Omental fat pad (tissue), 4 donors: ENCODE data around the gene CHI3L1. TPM values are rescaled to one million over a fixed set of nuclear protein-coding genes. Genes with fewer than 3 reads are reported as not detected.

Source experiments
- ATAC-seq: fragments of 150-250 bp; one replicate; pipeline ENCODE4 v1.9.1; 2016; ENCODE audit warnings: mild to moderate bottlenecking, moderate library complexity; ENCODE audit not compliant: low FRiP score
- DNase-seq: peaks from one replicate; pipeline ENCODE4 v3.0.0-alpha.2; 2019; ENCODE audit warnings: low spot score
- total RNA-seq, 4 donors: library from RNA; depleted of rRNA; stranded (reverse); fragments of >200 nt; gene quantifications; one replicate each; pipeline ENCODE4 v1.1.0, GENCODE V29; 2016
- TF ChIP-seq, protein P1 (sequence below), 3 donors: fragments of 450-650 bp; IDR thresholded peaks; one replicate each; pipeline ENCODE4 v1.5.1; 2016 to 2017; ENCODE audit warnings: antibody characterized with exemption in 3 of 3, mild to moderate bottlenecking in 3 of 3, moderate library complexity in 2 of 3

CHI3L1 gene
- total RNA-seq, 4 donors from 2014 or later = 0.47 to 338 (median 124) TPM

DNA sequence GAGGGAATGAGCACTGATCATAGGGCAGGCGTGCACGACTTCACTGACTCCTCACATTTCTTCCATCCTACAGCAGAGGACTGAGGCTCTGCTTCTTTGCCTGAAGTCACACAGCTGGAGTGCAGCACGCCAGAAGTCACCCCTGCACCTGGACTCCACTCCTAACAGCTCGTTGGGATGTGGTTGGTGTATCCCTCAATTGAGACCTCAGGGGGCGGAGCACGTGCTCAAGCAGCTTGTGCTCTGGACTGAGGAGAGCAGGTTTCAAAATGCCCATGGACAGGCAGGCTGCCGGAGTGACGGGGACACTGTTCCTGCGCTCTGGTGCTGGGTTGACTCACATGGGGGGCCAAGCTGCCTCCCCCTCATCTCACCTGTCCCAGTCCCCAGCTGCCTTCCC, 29.1 kb upstream of the CHI3L1 start:
- TF ChIP-seq, protein P1, sequence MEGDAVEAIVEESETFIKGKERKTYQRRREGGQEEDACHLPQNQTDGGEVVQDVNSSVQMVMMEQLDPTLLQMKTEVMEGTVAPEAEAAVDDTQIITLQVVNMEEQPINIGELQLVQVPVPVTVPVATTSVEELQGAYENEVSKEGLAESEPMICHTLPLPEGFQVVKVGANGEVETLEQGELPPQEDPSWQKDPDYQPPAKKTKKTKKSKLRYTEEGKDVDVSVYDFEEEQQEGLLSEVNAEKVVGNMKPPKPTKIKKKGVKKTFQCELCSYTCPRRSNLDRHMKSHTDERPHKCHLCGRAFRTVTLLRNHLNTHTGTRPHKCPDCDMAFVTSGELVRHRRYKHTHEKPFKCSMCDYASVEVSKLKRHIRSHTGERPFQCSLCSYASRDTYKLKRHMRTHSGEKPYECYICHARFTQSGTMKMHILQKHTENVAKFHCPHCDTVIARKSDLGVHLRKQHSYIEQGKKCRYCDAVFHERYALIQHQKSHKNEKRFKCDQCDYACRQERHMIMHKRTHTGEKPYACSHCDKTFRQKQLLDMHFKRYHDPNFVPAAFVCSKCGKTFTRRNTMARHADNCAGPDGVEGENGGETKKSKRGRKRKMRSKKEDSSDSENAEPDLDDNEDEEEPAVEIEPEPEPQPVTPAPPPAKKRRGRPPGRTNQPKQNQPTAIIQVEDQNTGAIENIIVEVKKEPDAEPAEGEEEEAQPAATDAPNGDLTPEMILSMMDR (IDR thresholded peaks at IDR 0.05) = no peak
- ATAC-seq (no peak), DNase-seq (no peak)

DNA sequence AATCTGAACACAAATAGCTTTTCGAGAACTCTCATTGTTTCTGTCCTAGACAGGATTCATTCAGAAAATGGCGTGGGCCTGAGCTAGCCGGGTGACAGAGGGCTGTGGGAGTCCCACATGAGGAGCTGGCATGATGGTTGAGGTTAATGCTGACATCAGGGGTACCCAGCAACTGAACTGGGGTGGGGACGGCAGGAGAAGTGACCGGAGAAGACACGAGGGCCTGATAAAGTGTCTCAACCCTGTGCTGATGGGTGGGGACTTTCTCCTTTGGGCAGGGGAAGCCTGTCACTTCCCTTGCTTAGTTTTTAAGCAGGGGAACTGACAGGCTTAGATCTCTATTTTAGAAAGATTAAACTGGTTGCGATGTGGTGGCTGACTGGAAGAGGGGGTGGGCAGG, 28.4 kb upstream of the CHI3L1 start:
- no peak for DNase-seq
- TF ChIP-seq, protein P1 (IDR thresholded peaks at IDR 0.05) = no peak
- ATAC-seq = no peak

DNA sequence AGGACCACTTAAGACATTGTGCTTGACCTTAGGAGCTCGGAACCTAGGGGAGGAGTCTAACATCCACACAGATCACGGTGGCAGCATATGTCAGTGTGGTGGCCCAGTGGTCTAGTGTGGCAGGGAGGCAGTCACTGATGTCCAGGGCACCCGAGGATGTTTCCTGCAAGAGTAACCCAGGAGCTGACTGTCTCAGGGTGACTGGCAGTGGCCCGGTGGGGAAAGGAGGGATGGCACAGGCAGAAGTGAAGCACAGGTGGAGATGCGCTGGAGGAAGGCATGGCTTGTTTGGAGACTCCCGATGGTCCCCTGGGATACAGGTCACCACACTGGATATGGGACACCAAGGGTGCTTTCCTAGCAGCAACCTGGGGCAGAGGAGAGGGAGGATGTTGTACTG, 26.6 kb upstream of the CHI3L1 start:
- DNase-seq = no peak
- no peak for ATAC-seq

DNA sequence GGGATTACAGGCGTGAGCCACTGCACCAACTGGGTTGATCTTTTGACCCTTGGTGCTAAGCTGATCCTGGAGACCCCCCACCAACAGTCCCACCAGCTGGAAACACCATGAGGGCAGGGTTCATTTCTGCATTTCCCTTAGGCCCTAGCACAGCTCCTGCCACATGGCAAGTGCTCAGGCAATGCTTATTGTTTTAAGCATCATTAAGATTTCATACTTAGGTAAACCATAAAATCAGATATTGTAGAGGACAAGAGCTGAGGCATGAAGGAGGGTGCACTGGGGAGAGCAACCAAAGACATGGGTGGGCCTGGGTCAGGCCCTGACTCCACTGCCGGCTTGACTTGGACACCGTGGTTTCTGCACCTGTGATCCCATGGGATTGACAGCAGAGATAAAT, 25.3 kb upstream of the CHI3L1 start:
- DNase-seq = no peak
- ATAC-seq = no peak
- TF ChIP-seq, protein P1 (IDR thresholded peaks at IDR 0.05) = no peak

More for the DNA sequence above, 26.6 kb upstream of the CHI3L1 start:
- TF ChIP-seq, protein P1 (IDR thresholded peaks at IDR 0.05) = no peak

DNA sequence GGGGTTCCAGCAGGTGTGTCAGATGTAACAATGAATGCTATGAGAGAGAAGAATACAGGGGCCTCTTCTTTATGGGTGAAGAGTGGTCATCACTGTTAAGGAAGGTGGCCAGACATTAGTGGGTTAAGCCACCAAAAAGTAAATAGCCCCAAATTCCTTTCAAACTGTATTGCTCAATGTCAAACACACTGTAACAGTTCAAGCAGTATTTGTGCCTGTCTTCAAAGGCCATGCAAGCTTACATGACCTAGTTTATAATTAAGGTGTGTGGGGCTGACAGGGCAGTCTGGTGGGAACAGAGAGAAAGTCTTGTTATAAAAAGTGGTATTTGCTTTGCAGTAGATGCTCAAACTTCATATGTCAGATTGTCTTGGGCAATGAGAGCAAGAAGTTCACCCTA, 24.5 kb upstream of the CHI3L1 start:
- ATAC-seq (no peak), DNase-seq (no peak)

DNA sequence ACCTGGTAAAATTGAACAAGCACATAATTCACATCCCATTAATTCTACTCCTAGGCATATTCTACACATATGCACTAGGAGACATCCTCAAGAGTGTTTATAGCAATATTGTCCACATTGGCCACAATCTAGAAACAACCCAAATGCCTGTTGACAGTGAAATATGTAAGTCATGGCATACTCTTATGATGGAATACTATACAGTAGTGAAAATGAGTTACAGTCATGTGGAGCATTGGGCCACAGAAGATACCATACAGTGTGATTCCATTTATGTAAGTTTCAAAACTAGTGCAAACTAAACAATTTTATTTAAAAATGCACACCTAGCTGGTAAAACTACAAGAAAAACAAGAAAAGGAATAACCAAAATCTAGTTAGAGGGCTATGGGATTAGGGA, 23.8 kb upstream of the CHI3L1 start:
- no peak for DNase-seq
- TF ChIP-seq, protein P1 (IDR thresholded peaks at IDR 0.05) = no peak
- no peak for ATAC-seq

More for the DNA sequence above, 24.5 kb upstream of the CHI3L1 start:
- TF ChIP-seq, protein P1 (IDR thresholded peaks at IDR 0.05) = no peak

DNA sequence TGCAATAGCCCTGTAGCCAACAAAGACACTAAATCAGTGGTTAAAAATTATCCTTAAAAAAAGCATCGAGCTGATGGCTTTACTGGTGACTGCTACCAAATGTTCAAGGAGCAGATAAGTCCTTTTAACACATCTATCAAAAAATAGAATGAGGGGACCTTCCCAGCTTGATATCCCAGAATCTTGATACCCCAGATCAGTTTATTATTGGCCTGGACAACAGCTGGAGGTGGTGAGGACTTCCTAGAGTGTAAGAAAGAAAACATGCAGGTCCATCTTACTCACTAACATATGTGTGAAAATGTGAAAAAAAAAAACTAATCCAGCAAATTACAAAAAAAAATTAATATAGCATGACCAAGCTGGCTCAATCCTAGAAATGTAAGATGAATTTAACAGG, 21.7 kb upstream of the CHI3L1 start:
- ATAC-seq (no peak), DNase-seq (no peak)

More for the DNA sequence above, 21.7 kb upstream of the CHI3L1 start:
- TF ChIP-seq, protein P1 (IDR thresholded peaks at IDR 0.05) = no peak
